Gastroesophageal sphincter (tissue), 3 donors: ENCODE data around the gene NECAP2.

Experiments used
- CTCF ChIP-seq, 4 experiments: fragments of 200-600 bp in 2 of 4; fragments of 450-650 bp in 2 of 4; sonication (generic) in 1 of 4; IDR thresholded peaks; one replicate each; pipeline ENCODE4 v1.5.1; 2017 to 2019; ENCODE audit warnings: antibody characterized with exemption in 4 of 4, mild to moderate bottlenecking in 2 of 4, moderate library complexity in 2 of 4
- POLR2A ChIP-seq, 2 donors: fragments of 450-650 bp; IDR thresholded peaks; one replicate each; pipeline ENCODE4 v1.6.1; 2017; ENCODE audit warnings: antibody characterized with exemption in 2 of 2, mild to moderate bottlenecking in 2 of 2, moderate library complexity in 1 of 2
- POLR2AphosphoS5 ChIP-seq: sonication (generic); formaldehyde crosslinking; IDR thresholded peaks from one replicate; pipeline ENCODE4 v1.6.1; 2017; ENCODE audit warnings: antibody characterized with exemption

- TF ChIP-seq POLR2A (IDR thresholded peaks at IDR 0.05) (no peak), CTCF (IDR thresholded peaks at IDR 0.05) (no peak), POLR2AphosphoS5 (no peak)
Observed at GRCh38 chr1:16405441-16405840, 35.1 kb upstream of the NECAP2 start.
